PC-3 (cell line): ENCODE results near the gene DNAJA1. TPM values are rescaled to one million over a fixed set of nuclear protein-coding genes. Genes with fewer than 3 reads are reported as not detected.
"Not testable (repeated sequence)": the region's sequence is repeated elsewhere in the genome, so short reads cannot be mapped to it uniquely, and the experiment has no call there.

Source experiments
- ATAC-seq: fragments of 200-7000 bp; cut with Tn5 transposase; 2 replicates; pipeline ENCODE4 v1.9.1; 2020; ENCODE audit warnings: mild to moderate bottlenecking, moderate library complexity
- BruUV-seq: library from RNA; stranded (reverse); fragments of 400-500 nt; replicated peaks from 2 replicates; lab custom pipeline; 2021; lab: Mats Ljungman, UMichigan
- CTCF ChIA-PET: fragments of 300-600 bp; sonication (Branson Sonifier 250); formaldehyde crosslinking; loops from one replicate; lab custom pipeline; 2022; ENCODE audit warnings: antibody characterized with exemption; lab: Charles Lee
- POLR2A ChIA-PET: fragments of 300-600 bp; sonication (Branson Sonifier 250); formaldehyde crosslinking; loops from one replicate; lab custom pipeline; 2022; ENCODE audit warnings: antibody characterized with exemption; ENCODE audit not compliant: unreplicated experiment; lab: Charles Lee
- DNase-seq: peaks from one replicate; pipeline ENCODE4 v3.0.0-alpha.2; 2015
- H2AFZ ChIP-seq: fragments of 300-600 bp; sonication (generic); 2 replicates; pipeline ENCODE4 v1.6.0; 2016; ENCODE audit warnings: antibody characterized with exemption, low read length
- H3F3A ChIP-seq: fragments of 300-600 bp; sonication (generic); one replicate; pipeline ENCODE4 v1.6.0; 2017; ENCODE audit warnings: antibody characterized with exemption, low read length, control low read depth, mild to moderate bottlenecking; ENCODE audit not compliant: unreplicated experiment
- H3K27ac ChIP-seq: fragments of 300-600 bp; sonication (generic); 2 replicates; pipeline ENCODE4 v1.5.1; 2016; ENCODE audit warnings: mild to moderate bottlenecking, low read length
- H3K27me3 ChIP-seq: fragments of 300-600 bp; sonication (generic); 2 replicates; pipeline ENCODE4 v1.6.1; 2016; ENCODE audit warnings: low read length, mixed read lengths
- H3K36me3 ChIP-seq: fragments of 300-600 bp; sonication (generic); 2 replicates; pipeline ENCODE4 v1.6.1; 2016; ENCODE audit warnings: low read depth, mixed run types, low read length, mixed read lengths
- H3K4me1 ChIP-seq: fragments of 300-600 bp; sonication (generic); 2 replicates; pipeline ENCODE4 v1.5.1; 2016; ENCODE audit warnings: low read length; ENCODE audit not compliant: insufficient read depth
- H3K4me2 ChIP-seq: fragments of 300-600 bp; sonication (generic); 2 replicates; pipeline ENCODE4 v1.6.0; 2016; ENCODE audit warnings: low read length
- H3K4me3 ChIP-seq: fragments of 300-600 bp; sonication (generic); 2 replicates; pipeline ENCODE4 v1.5.1; 2016; ENCODE audit warnings: mild to moderate bottlenecking, low read length, mixed read lengths
- H3K79me2 ChIP-seq: fragments of 300-600 bp; sonication (generic); 2 replicates; pipeline ENCODE4 v1.6.1; 2017; ENCODE audit warnings: low read length, mixed read lengths
- H3K9ac ChIP-seq: fragments of 300-600 bp; sonication (generic); 2 replicates; pipeline ENCODE4 v1.6.0; 2016; ENCODE audit warnings: mild to moderate bottlenecking, low read length
- H3K9me2 ChIP-seq: fragments of 300-600 bp; sonication (generic); replicated peaks from 2 replicates; pipeline ENCODE4 v1.6.1; 2016; ENCODE audit warnings: mixed run types, low read length, mixed read lengths
- H3K9me3 ChIP-seq: fragments of 300-600 bp; sonication (generic); 2 replicates; pipeline ENCODE4 v1.6.1; 2016; ENCODE audit warnings: low read length, mixed read lengths
- H4K20me1 ChIP-seq: fragments of 300-600 bp; sonication (generic); 2 replicates; pipeline ENCODE4 v1.6.1; 2016; ENCODE audit warnings: low read length, mixed read lengths
- CTCF ChIP-seq: fragments of 300-600 bp; sonication (generic); conservative IDR thresholded peaks from 2 replicates; pipeline ENCODE4 v1.5.1; 2017; ENCODE audit warnings: antibody characterized with exemption, low read depth, mild to moderate bottlenecking, low read length
- EZH2 ChIP-seq: fragments of 300-600 bp; sonication (generic); IDR thresholded peaks from one replicate; pipeline ENCODE4 v1.6.1; 2017; ENCODE audit warnings: antibody characterized with exemption, mild to moderate bottlenecking, low read length; ENCODE audit not compliant: unreplicated experiment
- EZH2phosphoT487 ChIP-seq: fragments of 300-600 bp; sonication (generic); IDR thresholded peaks from 2 replicates; pipeline ENCODE4 v1.6.1; 2018; ENCODE audit warnings: mild to moderate bottlenecking, antibody characterized with exemption, low read length, borderline replicate concordance
- intact Hi-C: fragments of 100-400 bp; cut with micrococcal nuclease; formaldehyde crosslinking; loops from 2 replicates; pipeline ENCODE4 v1.9.0; 2023
- total RNA-seq: library from RNA; depleted of rRNA; stranded (reverse); fragments of >200 nt; gene quantifications from 2 replicates; pipeline ENCODE4 v1.2.3, GENCODE V29; 2014

The DNAJA1 gene
- total RNA-seq, 1 experiment from 2014 or later, result 109 TPM

GRCh38 chr9:32992595-32993238 is 32.4 kb upstream of the DNAJA1 start:
- ATAC-seq (no peak), DNase-seq (no peak)
- ChIA-PET CTCF (no interaction called here), POLR2A (no interaction called here)
- Histone ChIP-seq H3K9me2 (no peaks in the 10 kb centered on the region), H3F3A (no peaks in the 10 kb centered on the region), H3K79me2 (peaks cover 17% of the 10 kb centered on the region), H2AFZ (no peak overlapping the region), H3K9me3 (no peaks in the 10 kb centered on the region), H3K4me3 (no peak overlapping the region), H3K9ac (no peak overlapping the region), H3K4me1 (no peaks in the 10 kb centered on the region), H3K4me2 (no peak overlapping the region), H4K20me1 (no peaks in the 10 kb centered on the region), H3K27ac (no peak overlapping the region), H3K27me3 (no peaks in the 10 kb centered on the region), H3K36me3 (peaks cover 6% of the 10 kb centered on the region)
- no peak for TF ChIP-seq CTCF
- no peak for TF ChIP-seq EZH2phosphoT487
- TF ChIP-seq EZH2, result no peak
- intact Hi-C loops, result no loop called here
- no TSS peak for BruUV-seq

GRCh38 chr9:33000682-33001055 is 24.4 kb upstream of the DNAJA1 start:
- H3K36me3 ChIP-seq, H3K4me1 ChIP-seq, ATAC-seq, H4K20me1 ChIP-seq, H3F3A ChIP-seq, H3K27me3 ChIP-seq, CTCF ChIA-PET, H3K9me3 ChIP-seq, H3K9me2 ChIP-seq, intact Hi-C loops, POLR2A ChIA-PET, BruUV-seq, DNase-seq: not testable (repeated sequence)
- Histone ChIP-seq H2AFZ (peak overlapping the region; percentile 92; the same call in 1 of the 2 replicates), H3K27ac (peak overlapping the region; percentile 68), H3K9ac (peak overlapping the region; percentile 88), H3K4me2 (peak overlapping the region; percentile 86), H3K79me2 (peaks cover 44% of the 10 kb centered on the region), H3K4me3 (peak overlapping the region; percentile 97)

- BruUV-seq, POLR2A ChIA-PET, H3K9ac ChIP-seq: not testable (repeated sequence)
Observed at GRCh38 chr9:33005335-33005734, 19.7 kb upstream of the DNAJA1 start.

GRCh38 chr9:33007755-33008154 is 17.3 kb upstream of the DNAJA1 start:
- Histone ChIP-seq H3K9ac (no peak overlapping the region), H3K9me2 (no peaks in the 10 kb centered on the region), H3K27ac (no peak overlapping the region), H3F3A (no peaks in the 10 kb centered on the region), H3K9me3 (no peaks in the 10 kb centered on the region), H3K4me1 (no peaks in the 10 kb centered on the region), H3K36me3 (no peaks in the 10 kb centered on the region), H3K27me3 (no peaks in the 10 kb centered on the region), H3K4me3 (no peak overlapping the region), H3K4me2 (no peak overlapping the region), H3K79me2 (no peaks in the 10 kb centered on the region), H4K20me1 (no peaks in the 10 kb centered on the region), H2AFZ (no peak overlapping the region)
- no peak for TF ChIP-seq EZH2
- TF ChIP-seq EZH2phosphoT487, result no peak
- TF ChIP-seq CTCF, result no peak
- CTCF ChIA-PET, result no interaction called here
- BruUV-seq, result no TSS peak
- ATAC-seq (no peak), DNase-seq (no peak)
- POLR2A ChIA-PET, result no interaction called here
- intact Hi-C loops, result no loop called here

More at GRCh38 chr9:33005335-33005734, 19.7 kb upstream of the DNAJA1 start:
- H2AFZ ChIP-seq, H3K9me3 ChIP-seq, DNase-seq, H3K4me2 ChIP-seq, H3K4me1 ChIP-seq, H3K36me3 ChIP-seq, H3F3A ChIP-seq, H3K79me2 ChIP-seq, CTCF ChIA-PET, H3K27me3 ChIP-seq, H3K4me3 ChIP-seq, H3K27ac ChIP-seq, intact Hi-C loops, H3K9me2 ChIP-seq, ATAC-seq, H4K20me1 ChIP-seq: not testable (repeated sequence)
